HEK293 (cell line): ENCODE results near the gene SS18L1.

Experiments used
- FEZF1 ChIP-seq: fragments of 450-650 bp; formaldehyde crosslinking; IDR thresholded peaks from 2 replicates; pipeline ENCODE4 v1.5.1; 2016; ENCODE audit warnings: missing biosample characterization, missing genetic modification characterization
- GFI1B ChIP-seq: fragments of 450-650 bp; formaldehyde crosslinking; IDR thresholded peaks from 2 replicates; pipeline ENCODE4 v1.5.1; 2016; ENCODE audit warnings: missing biosample characterization, missing genetic modification characterization
- GLI2 ChIP-seq: fragments of 450-650 bp; formaldehyde crosslinking; IDR thresholded peaks from 2 replicates; pipeline ENCODE4; 2017; ENCODE audit warnings: missing biosample characterization, missing genetic modification characterization, low read depth, borderline replicate concordance
- GLIS1 ChIP-seq: fragments of 450-650 bp; formaldehyde crosslinking; IDR thresholded peaks from 2 replicates; pipeline ENCODE4 v1.5.1; 2016; ENCODE audit warnings: missing biosample characterization, missing genetic modification characterization
- IKZF3 ChIP-seq: fragments of 450-650 bp; IDR thresholded peaks from 2 replicates; pipeline ENCODE4 v1.5.0; 2018; ENCODE audit warnings: missing biosample characterization, mild to moderate bottlenecking, missing genetic modification characterization, moderate library complexity
- KLF10 ChIP-seq: fragments of 450-650 bp; IDR thresholded peaks from 2 replicates; pipeline ENCODE4 v1.5.1; 2018; ENCODE audit warnings: missing biosample characterization, mild to moderate bottlenecking, missing genetic modification characterization
- KLF7 ChIP-seq: fragments of 450-650 bp; formaldehyde crosslinking; IDR thresholded peaks from 2 replicates; pipeline ENCODE4 v1.5.1; 2016; ENCODE audit warnings: missing biosample characterization, missing genetic modification characterization, borderline replicate concordance
- REST ChIP-seq: fragments of 450-650 bp; formaldehyde crosslinking; IDR thresholded peaks from 2 replicates; pipeline ENCODE4 v1.5.1; 2016; ENCODE audit warnings: missing biosample characterization, missing genetic modification characterization
- TRIM28 ChIP-seq: IDR thresholded peaks from 2 replicates; pipeline ENCODE4 v1.6.1; 2011; ENCODE audit warnings: low read length, control low read depth, borderline replicate concordance
- WT1 ChIP-seq: fragments of 450-650 bp; formaldehyde crosslinking; IDR thresholded peaks from 2 replicates; pipeline ENCODE4 v1.5.1; 2016; ENCODE audit warnings: missing biosample characterization, missing genetic modification characterization
- ZBTB8A ChIP-seq: fragments of 450-650 bp; formaldehyde crosslinking; IDR thresholded peaks from 2 replicates; pipeline ENCODE4 v1.5.1; 2016; ENCODE audit warnings: missing biosample characterization, missing genetic modification characterization
- ZFHX2 ChIP-seq: fragments of 450-650 bp; formaldehyde crosslinking; conservative IDR thresholded peaks from 2 replicates; pipeline ENCODE4 v1.5.1; 2016; ENCODE audit warnings: missing biosample characterization, missing genetic modification characterization
- ZFP3 ChIP-seq: fragments of 450-650 bp; formaldehyde crosslinking; IDR thresholded peaks from 2 replicates; pipeline ENCODE4 v1.5.1; 2016; ENCODE audit warnings: low read depth, missing biosample characterization, missing genetic modification characterization
- ZFP37 ChIP-seq: fragments of 450-650 bp; formaldehyde crosslinking; IDR thresholded peaks from 2 replicates; pipeline ENCODE4 v1.5.1; 2016; ENCODE audit warnings: missing biosample characterization, missing genetic modification characterization
- ZFP41 ChIP-seq: fragments of 450-650 bp; formaldehyde crosslinking; IDR thresholded peaks from 2 replicates; pipeline ENCODE4 v1.5.1; 2016; ENCODE audit warnings: missing biosample characterization, missing genetic modification characterization, borderline replicate concordance
- ZNF114 ChIP-seq: fragments of 450-650 bp; formaldehyde crosslinking; IDR thresholded peaks from 2 replicates; pipeline ENCODE4 v1.5.0; 2017; ENCODE audit warnings: missing biosample characterization, missing genetic modification characterization
- ZNF16 ChIP-seq: fragments of 450-650 bp; formaldehyde crosslinking; IDR thresholded peaks from 2 replicates; pipeline ENCODE4 v1.5.1; 2016; ENCODE audit warnings: low read depth, missing biosample characterization, missing genetic modification characterization
- ZNF311 ChIP-seq: fragments of 450-650 bp; formaldehyde crosslinking; IDR thresholded peaks from 2 replicates; pipeline ENCODE4 v1.5.1; 2017; ENCODE audit warnings: missing biosample characterization, missing genetic modification characterization, borderline replicate concordance
- ZNF394 ChIP-seq: fragments of 450-650 bp; formaldehyde crosslinking; IDR thresholded peaks from 2 replicates; pipeline ENCODE4 v1.5.1; 2016; ENCODE audit warnings: missing biosample characterization, missing genetic modification characterization, mild to moderate bottlenecking, moderate library complexity, borderline replicate concordance
- ZNF404 ChIP-seq: fragments of 450-650 bp; formaldehyde crosslinking; IDR thresholded peaks from 2 replicates; pipeline ENCODE4 v1.5.1; 2017; ENCODE audit warnings: missing biosample characterization, missing genetic modification characterization
- ZNF416 ChIP-seq: fragments of 450-650 bp; formaldehyde crosslinking; IDR thresholded peaks from 2 replicates; pipeline ENCODE4 v1.5.1; 2016; ENCODE audit warnings: missing biosample characterization, missing genetic modification characterization
- ZNF426 ChIP-seq: fragments of 450-650 bp; formaldehyde crosslinking; IDR thresholded peaks from 2 replicates; pipeline ENCODE4 v1.5.1; 2017; ENCODE audit warnings: missing biosample characterization, missing genetic modification characterization, mild to moderate bottlenecking, inconsistent platforms, moderate library complexity
- ZNF514 ChIP-seq: fragments of 450-650 bp; formaldehyde crosslinking; IDR thresholded peaks from 2 replicates; pipeline ENCODE4 v1.5.1; 2016; ENCODE audit warnings: missing biosample characterization, missing genetic modification characterization
- ZNF544 ChIP-seq: fragments of 450-650 bp; formaldehyde crosslinking; IDR thresholded peaks from 2 replicates; pipeline ENCODE4 v1.5.0; 2017; ENCODE audit warnings: missing biosample characterization, missing genetic modification characterization
- ZNF555 ChIP-seq: fragments of 450-650 bp; formaldehyde crosslinking; conservative IDR thresholded peaks from 2 replicates; pipeline ENCODE4 v1.5.1; 2017; ENCODE audit warnings: missing biosample characterization, mild to moderate bottlenecking, missing genetic modification characterization, inconsistent platforms
- ZNF626 ChIP-seq: fragments of 450-650 bp; sonication (Bioruptor Pico); formaldehyde crosslinking; IDR thresholded peaks from 2 replicates; pipeline ENCODE4 v1.5.1; 2018; ENCODE audit warnings: missing biosample characterization, missing genetic modification characterization, inconsistent platforms
- ZNF664 ChIP-seq: fragments of 450-650 bp; formaldehyde crosslinking; IDR thresholded peaks from 2 replicates; pipeline ENCODE4 v1.5.1; 2016; ENCODE audit warnings: missing biosample characterization, missing genetic modification characterization
- ZNF692 ChIP-seq: fragments of 450-650 bp; formaldehyde crosslinking; IDR thresholded peaks from 2 replicates; pipeline ENCODE4 v1.5.1; 2016; ENCODE audit warnings: missing biosample characterization, missing genetic modification characterization
- ZNF707 ChIP-seq: fragments of 450-650 bp; formaldehyde crosslinking; IDR thresholded peaks from 2 replicates; pipeline ENCODE4 v1.5.1; 2016; ENCODE audit warnings: missing biosample characterization, missing genetic modification characterization
- TF ChIP-seq, protein P1 (sequence below): fragments of 450-650 bp; formaldehyde crosslinking; IDR thresholded peaks from 2 replicates; pipeline ENCODE4 v1.5.1; 2017; ENCODE audit warnings: missing biosample characterization, missing genetic modification characterization
- TF ChIP-seq, protein P2 (sequence below): fragments of 450-650 bp; formaldehyde crosslinking; IDR thresholded peaks from 2 replicates; pipeline ENCODE4 v1.5.1; 2016; ENCODE audit warnings: missing biosample characterization, missing genetic modification characterization
- TF ChIP-seq, protein P3 (sequence below): fragments of 450-650 bp; formaldehyde crosslinking; IDR thresholded peaks from 2 replicates; pipeline ENCODE4 v1.5.1; 2016; ENCODE audit warnings: missing biosample characterization, missing genetic modification characterization

The SS18L1 gene

DNA sequence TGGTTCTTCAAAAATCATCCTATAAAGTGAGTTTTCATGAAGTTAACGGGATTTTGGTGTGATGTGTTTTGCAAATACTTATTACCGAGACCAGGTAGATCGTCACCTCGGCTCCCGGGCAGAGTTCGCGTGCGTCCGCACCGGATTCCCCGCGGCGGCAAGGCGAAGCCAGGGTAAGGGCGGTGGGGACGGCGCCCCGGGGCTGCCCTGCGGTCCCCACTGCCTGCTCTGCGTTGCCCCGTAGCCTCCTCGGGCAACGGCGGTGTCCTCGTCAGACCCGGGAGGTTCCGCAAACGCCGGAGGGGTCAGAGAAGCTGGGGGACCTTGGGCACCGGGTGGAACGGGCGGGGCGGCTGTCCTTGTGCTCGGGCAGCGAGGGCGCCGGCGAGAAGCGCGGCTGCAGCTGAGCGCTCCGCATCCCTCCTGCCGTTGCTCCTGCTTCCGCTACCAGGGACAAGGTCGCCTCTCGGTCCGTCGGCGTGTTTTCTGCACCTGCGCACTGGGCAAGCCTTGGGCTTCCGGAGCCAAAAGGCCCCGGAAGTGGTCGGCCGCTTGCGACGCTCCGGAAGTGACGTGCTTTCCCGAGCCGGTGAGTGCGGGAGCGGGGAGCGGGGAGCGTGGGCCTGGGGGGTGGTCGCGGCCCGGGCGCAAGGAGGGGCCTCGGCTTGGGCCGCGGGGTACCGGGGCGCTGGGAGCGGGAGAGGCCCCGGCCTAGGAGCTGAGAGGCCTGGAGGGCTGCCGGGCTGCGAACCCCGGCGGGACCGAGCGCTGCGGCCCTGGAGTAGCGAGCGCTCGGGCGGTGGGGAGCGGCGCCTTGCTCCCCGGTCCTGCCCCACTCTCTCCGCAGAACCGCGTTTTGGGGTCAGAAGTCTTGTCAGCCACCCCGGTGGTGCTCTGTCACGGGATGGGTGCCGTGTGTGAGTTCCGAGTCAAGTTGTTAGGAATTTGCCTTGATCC is 39.2 kb downstream of the SS18L1 start, which contains the start of gene MTG2 (continued):
- TF ChIP-seq IKZF3 (tag by site-specific recombination) = no peak; the same call in 1 of the 2 replicates
- TF ChIP-seq ZNF664 (tag by site-specific recombination) = no peak
- no peak for TF ChIP-seq FEZF1 (tag by site-specific recombination)
- peak; percentile 77; the same call in 1 of the 2 replicates for TF ChIP-seq ZNF394 (tag by site-specific recombination)
- TF ChIP-seq ZNF114 = no peak
- no peak for TF ChIP-seq TRIM28
- TF ChIP-seq WT1 (tag by site-specific recombination) = peak; percentile 58
- no peak for TF ChIP-seq ZFP41 (tag by site-specific recombination)
- TF ChIP-seq GFI1B (tag by site-specific recombination) = no peak
- TF ChIP-seq KLF10 = no peak
- TF ChIP-seq ZFP37 (tag by site-specific recombination) = 0 out of 2 replicates have a peak, but pooled peaks have one; percentile 80
- no peak for TF ChIP-seq ZNF426 (tag by site-specific recombination)
- TF ChIP-seq ZFHX2 (tag by site-specific recombination) = peak; percentile 45
- peak; percentile 77 for TF ChIP-seq ZBTB8A
- TF ChIP-seq, protein P1, sequence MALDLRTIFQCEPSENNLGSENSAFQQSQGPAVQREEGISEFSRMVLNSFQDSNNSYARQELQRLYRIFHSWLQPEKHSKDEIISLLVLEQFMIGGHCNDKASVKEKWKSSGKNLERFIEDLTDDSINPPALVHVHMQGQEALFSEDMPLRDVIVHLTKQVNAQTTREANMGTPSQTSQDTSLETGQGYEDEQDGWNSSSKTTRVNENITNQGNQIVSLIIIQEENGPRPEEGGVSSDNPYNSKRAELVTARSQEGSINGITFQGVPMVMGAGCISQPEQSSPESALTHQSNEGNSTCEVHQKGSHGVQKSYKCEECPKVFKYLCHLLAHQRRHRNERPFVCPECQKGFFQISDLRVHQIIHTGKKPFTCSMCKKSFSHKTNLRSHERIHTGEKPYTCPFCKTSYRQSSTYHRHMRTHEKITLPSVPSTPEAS (tag by site-specific recombination) = no peak
- TF ChIP-seq ZNF555 (tag by site-specific recombination) = no peak
- TF ChIP-seq GLI2 = no peak
- no peak for TF ChIP-seq ZNF404
- no peak for TF ChIP-seq ZNF311 (tag by site-specific recombination)
- TF ChIP-seq GLIS1 (tag by site-specific recombination) = peak; percentile 56
- TF ChIP-seq ZNF16 = no peak
- TF ChIP-seq, protein P2, sequence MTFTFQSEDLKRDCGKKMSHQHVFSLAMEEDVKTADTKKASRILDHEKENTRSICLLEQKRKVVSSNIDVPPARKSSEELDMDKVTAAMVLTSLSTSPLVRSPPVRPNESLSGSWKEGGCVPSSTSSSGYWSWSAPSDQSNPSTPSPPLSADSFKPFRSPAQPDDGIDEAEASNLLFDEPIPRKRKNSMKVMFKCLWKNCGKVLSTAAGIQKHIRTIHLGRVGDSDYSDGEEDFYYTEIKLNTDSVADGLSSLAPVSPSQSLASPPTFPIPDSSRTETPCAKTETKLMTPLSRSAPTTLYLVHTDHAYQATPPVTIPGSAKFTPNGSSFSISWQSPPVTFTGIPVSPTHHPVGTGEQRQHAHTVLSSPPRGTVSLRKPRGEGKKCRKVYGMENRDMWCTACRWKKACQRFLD (tag by site-specific recombination) = no peak
- TF ChIP-seq ZFP3 (tag by site-specific recombination) = no peak
- TF ChIP-seq ZNF514 (tag by site-specific recombination) = no peak
- no peak for TF ChIP-seq ZNF626 (tag by site-specific recombination)
- TF ChIP-seq REST (tag by site-specific recombination) = peak; percentile 74; the same call in 1 of the 2 replicates
- TF ChIP-seq, protein P3, sequence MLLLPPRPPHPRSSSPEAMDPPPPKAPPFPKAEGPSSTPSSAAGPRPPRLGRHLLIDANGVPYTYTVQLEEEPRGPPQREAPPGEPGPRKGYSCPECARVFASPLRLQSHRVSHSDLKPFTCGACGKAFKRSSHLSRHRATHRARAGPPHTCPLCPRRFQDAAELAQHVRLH (tag by site-specific recombination) = 0 out of 2 replicates have a peak, but pooled peaks have one; percentile 75
- no peak for TF ChIP-seq ZNF707 (tag by site-specific recombination)
- TF ChIP-seq ZNF416 (tag by site-specific recombination) = no peak
- no peak for TF ChIP-seq ZNF544 (tag by site-specific recombination)
- TF ChIP-seq KLF7 = no peak
- TF ChIP-seq ZNF692 (tag by site-specific recombination) = peak; percentile 96
